ENCODE results near the gene SESN1. TPM values are rescaled to one million over a fixed set of nuclear protein-coding genes. Genes with fewer than 3 reads are reported as not detected.

The SESN1 gene
- total RNA-seq, 1 experiment from 2014 or later: 17.5 TPM

GRCh38 chr6:109050012-109050411 is 44.6 kb downstream of the SESN1 start:
- Histone ChIP-seq H3K79me2 (ENCODE audit: insufficient read depth, low read length) (no peaks in the 10 kb centered on the region), H2BK20ac (ENCODE audit: low read depth, low read length, poor library complexity, severe bottlenecking) (no peak overlapping the region), H3K56ac (ENCODE audit: insufficient read length, low read depth, low read length) (no peak overlapping the region), H2BK5ac (ENCODE audit: insufficient read length, low read length) (no peak overlapping the region), H3K9me3 (ENCODE audit: control insufficient read depth, low read depth, low read length) (no peaks in the 10 kb centered on the region), H2AK5ac (ENCODE audit: insufficient read length, low read length) (no peak overlapping the region), H4K91ac (ENCODE audit: insufficient read length, low read depth, low read length) (no peak overlapping the region), H4K20me1 (ENCODE audit: control insufficient read depth, insufficient read depth, insufficient read length) (no peaks in the 10 kb centered on the region), H3K27ac (ENCODE audit: insufficient read length, low read depth, low read length) (no peak overlapping the region), H3K27me3 (ENCODE audit: insufficient read depth, low read length) (no peaks in the 10 kb centered on the region), H3K18ac (ENCODE audit: insufficient read length, low read depth, low read length) (no peak overlapping the region), H3K4ac (ENCODE audit: low read depth, low read length) (no peak overlapping the region), H3K9ac (ENCODE audit: extremely low read depth, insufficient read length, low read length) (no peak overlapping the region), H2BK15ac (ENCODE audit: low read depth, low read length) (no peak overlapping the region), H2AFZ (ENCODE audit: low read length) (no peak overlapping the region), H2BK12ac (ENCODE audit: insufficient read length, low read depth, low read length) (no peak overlapping the region), H4K8ac (replicated peaks; ENCODE audit: insufficient read length, low read depth, low read length) (no peak overlapping the region), H3K23me2 (ENCODE audit: insufficient read length, low read depth, low read length, poor library complexity, severe bottlenecking) (no peaks in the 10 kb centered on the region), H3K4me2 (ENCODE audit: insufficient read depth, insufficient read length, low read length) (no peak overlapping the region), H3K23ac (ENCODE audit: insufficient read length, low read depth, low read length) (no peak overlapping the region), H3K4me1 (ENCODE audit: insufficient read depth, low read length) (no peaks in the 10 kb centered on the region; the same call in 1 of the 2 replicates), H4K5ac (ENCODE audit: insufficient read length, low read depth, low read length) (no peak overlapping the region), H3K14ac (ENCODE audit: insufficient read depth, low read length) (no peak overlapping the region), H3T11ph (ENCODE audit: low read length) (no peak overlapping the region), H2BK120ac (ENCODE audit: low read depth, low read length, poor library complexity, severe bottlenecking) (no peak overlapping the region), H3K79me1 (ENCODE audit: insufficient read depth, low read depth, low read length, poor library complexity, severe bottlenecking) (no peaks in the 10 kb centered on the region)
- Mint-ChIP-seq H3K9me3 (peaks cover 18 to 21% of the 10 kb centered on the region in 2 experiments), H3K27me3 (ENCODE audit: low read depth) (no peaks in the 10 kb centered on the region), H3K36me3 (ENCODE audit: insufficient read depth in 1 of 3, low read depth in 3 of 3) (peaks cover 6 to 21% (median 14%) of the 10 kb centered on the region in 3 experiments; a peak in 6 of 7 replicates), H3K27ac (no peak overlapping the region), H3K4me3 (no peak overlapping the region), H3K4me1 (peaks cover 18 to 26% of the 10 kb centered on the region in 2 experiments)
- DNase-seq: no peak
- WGBS (ENCODE audit: extremely low coverage, insufficient read length, low lambda C conversion rate): no CpG with 5 or more reads among the region's 2 CpGs
- TF ChIP-seq CTCF (conservative IDR thresholded peaks at IDR 0.05): no peak

All from H9 (cell line).